Middle frontal gyrus (tissue), 1 donor: ENCODE data around the gene HGF.
"Not testable (repeated sequence)": the region's sequence is repeated elsewhere in the genome, so short reads cannot be mapped to it uniquely, and the experiment has no call there.

Experiments
- DNase-seq: peaks from one replicate; pipeline ENCODE4 v3.0.0-alpha.2; 2015; ENCODE audit warnings: low spot score; ENCODE audit errors: extremely low spot score

HGF gene

DNA sequence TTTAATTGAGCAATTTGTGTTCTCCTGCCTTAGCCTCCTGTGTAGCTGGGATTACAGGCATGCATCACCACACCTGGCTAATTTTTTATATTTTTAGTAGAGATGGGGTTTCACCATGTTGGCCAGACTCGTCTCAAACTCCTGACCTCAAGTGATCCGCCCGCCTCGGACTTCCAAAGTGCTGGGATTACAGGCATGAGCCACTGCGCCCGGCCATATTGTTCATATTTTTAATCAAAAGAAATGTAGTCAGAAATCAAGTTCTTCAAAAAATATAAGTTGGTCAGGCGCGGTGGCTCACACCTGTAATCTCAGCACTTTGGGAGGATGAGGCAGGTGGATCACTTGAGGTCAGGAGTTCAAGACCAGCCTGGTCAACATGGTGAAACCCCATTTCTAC is 47.6 kb downstream of the HGF start:
- not testable (repeated sequence) for DNase-seq

DNA sequence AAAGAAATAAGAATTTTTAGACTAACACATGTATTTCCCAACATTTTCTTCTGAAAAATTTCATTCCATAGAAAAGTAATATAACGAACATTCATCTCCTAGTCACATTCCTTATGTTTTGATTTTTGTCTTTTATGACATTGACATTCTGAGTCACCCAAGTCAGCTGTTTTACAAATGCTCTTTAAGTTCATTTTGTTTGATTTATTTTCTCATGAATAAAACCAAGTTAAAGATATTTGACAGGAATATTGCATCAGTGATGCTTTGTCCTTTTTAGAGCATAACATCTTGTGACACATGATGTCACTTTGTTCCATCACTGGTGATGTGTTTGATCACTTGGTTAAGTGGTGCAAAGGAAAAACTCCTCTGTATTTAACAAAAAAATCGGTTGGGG is 48.4 kb downstream of the HGF start:
- DNase-seq, result no peak

DNA sequence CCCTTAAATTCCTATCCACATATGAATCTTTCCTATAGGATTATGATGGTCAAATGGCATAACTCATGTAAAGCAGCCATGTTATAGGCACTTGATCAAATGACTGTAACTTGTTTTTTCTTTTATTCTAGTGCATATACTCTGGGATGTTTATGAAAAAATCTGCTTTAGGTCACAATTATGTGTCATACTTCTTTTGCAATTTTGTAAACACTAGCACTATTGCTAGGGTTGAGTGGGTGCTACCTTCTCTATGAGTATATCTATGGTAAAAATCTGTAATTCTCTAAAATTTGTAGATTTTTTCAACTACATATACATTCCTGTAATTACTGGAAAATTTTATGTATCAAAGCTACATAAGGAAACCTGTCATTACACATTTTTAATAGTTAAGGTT is 50.0 kb downstream of the HGF start:
- DNase-seq, result no peak

DNA sequence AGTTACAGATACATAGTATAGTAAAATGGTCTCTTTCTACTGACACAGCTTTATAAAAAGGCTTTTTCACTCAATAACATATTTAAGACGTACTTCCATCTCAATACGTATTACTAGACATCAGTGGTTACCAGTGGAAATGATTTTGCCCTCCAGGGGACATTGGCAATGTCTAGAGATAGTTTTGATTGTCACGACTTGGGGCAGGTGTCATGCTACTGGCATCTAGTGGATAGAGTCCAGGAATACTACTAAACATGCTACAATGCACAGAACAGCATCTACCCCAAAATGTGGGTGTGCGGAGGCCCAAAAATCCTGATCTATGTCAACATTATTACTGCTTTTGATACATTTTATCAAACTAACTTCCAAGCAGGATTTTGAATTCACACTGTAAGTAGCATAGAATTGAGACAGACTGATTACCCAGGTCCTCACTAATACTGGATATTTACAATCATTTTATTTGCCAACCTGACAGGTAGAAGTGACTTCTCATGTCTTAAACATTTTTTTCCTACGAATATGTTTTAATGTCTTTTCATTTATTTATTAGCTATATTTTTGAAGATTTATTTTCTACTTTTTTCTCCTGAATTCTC is 53.8 kb downstream of the HGF start:
- DNase-seq, result no peak

DNA sequence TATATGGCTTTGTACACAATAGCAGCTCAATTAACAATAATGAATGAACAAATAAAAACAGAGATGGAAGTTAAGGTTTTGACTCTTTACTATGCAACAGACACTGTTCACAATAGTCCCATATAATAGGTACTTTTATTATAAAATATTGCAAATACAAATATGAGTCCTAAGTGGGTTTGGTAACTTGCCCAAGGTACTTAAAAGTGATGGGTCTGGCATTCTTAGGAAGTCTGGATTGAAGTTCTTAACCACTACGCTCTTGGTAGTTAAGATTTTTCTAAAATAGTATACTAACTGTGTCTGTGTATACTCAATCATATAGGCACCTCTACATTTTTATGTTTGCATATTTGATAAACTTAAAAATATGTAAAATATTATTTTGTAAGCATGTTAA is 55.5 kb downstream of the HGF start:
- DNase-seq, result no peak

DNA sequence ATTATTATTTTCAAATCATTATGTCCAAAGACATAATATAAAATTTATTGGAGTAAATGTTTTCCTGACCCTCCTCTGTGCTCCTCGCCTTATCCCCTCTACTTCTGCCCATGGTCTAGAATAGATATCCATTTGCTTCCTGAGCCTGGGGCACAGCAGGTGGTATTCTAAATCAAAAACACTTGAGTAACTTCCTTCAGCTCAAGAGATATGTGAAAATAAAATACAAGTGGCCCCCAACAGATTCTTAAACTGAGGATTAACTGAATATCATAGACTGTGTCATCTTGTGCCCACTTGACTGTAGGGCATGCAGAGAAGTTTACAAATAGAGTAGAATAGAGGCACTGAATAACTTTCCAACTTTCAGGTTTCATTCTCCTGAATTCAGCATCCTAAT is 59.1 kb downstream of the HGF start:
- no peak for DNase-seq

DNA sequence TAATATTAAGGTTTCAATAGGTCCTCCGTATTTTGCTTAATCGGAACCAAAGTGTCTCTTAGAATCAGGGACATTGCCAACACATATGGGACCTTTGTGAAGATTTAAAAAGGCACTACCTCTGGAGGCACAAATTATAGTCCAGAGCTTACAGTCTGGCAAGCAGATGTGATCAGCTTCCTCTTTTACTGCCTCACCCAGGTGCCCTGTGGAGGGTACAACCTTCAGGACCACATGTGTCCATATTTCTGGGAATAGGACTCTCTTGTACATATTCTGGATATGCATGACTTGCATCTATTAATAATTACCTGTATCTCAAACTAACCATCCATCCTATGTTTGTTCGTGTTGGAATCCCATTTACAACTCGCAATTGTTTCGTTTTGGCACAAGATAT is 60.0 kb downstream of the HGF start:
- no peak for DNase-seq

DNA sequence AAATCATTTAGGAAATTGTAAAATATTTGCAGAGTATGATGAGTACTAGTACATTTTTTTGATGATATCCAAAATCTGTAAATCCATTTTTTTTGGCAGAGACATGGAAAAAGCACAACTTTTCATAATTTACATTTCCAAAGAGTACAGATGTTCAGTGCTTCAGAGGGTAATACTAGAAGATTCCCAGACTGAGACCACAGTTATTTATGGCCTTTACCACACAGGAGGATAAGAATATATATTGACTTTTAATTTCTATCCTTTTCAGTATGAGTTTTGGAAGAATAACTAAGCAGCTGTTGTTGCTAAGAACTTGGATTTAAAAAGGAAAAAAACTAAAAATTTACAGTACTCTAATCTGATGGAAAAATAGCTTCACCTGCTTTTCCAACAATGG is 61.9 kb downstream of the HGF start:
- no peak for DNase-seq

DNA sequence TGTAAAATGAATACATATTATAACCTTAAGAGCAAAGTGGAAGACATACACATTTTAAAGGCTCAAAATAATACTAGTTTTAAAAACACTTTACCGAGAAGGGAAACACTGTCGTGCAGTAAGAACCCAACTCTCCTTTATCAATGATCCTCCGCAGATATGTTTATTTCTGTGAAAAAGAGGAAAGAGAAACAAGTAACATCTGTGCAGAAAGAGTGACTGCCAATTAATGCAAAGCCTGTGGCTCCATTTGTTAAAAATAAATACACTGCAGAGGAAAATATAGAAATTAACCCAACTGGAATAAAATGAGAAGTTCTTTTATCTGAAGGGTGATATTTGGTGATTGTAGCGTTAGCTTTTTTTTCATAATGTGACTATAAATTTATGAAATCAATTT is 62.7 kb downstream of the HGF start:
- no peak for DNase-seq

DNA sequence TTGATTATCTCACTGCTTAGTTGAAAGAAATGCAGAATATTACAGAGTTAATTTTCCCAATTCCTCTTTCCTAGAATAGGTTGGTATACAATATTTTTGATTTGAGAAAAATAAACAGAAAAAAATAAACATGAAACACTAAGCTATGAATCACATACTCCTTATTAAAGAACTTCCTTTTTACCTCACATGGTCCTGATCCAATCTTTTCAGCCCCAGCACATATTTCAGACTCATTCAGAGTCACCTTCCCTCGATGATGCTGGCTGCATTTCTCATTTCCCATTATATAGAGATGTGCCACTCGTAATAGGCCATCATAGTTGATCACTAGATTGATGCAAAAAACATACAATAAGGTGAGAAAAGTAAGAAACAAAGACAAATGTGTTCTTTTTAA is 64.6 kb downstream of the HGF start:
- DNase-seq, result no peak

DNA sequence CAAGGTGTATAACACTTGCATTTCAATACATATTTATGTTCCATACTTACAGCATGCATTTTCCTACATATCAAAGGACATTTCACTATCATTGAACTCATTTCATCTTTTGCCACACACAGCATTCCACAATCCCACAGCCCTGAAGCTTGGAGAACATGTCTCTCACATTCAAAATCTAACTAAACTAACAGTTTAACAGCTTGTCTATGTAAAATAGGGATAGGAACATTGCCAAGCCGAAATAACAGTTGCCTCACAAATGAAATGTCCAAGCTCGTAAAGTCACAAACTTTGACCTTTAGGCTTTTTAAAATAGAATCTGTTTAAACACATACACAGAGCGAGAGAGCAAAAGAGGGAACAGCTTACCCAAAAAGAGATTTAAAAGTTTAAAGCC is 65.3 kb downstream of the HGF start:
- no peak for DNase-seq

DNA sequence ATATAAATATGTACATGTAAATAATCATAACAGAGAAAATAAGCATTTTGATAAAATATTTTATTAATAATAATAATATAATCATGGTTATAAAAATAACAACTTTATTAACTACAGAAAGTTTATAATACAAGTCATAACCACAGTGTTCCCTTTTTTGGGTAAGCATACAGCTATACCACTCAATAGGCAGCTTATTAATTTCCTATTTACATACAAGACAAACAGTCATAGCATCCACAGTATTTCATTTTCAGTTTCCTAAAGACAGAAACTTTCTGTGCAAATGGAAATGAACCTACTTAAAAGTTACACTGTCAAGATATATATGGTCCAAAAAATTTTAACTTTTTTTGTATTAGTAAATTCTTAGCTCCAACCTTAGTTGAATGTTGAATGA is 70.9 kb downstream of the HGF start:
- DNase-seq, result no peak

DNA sequence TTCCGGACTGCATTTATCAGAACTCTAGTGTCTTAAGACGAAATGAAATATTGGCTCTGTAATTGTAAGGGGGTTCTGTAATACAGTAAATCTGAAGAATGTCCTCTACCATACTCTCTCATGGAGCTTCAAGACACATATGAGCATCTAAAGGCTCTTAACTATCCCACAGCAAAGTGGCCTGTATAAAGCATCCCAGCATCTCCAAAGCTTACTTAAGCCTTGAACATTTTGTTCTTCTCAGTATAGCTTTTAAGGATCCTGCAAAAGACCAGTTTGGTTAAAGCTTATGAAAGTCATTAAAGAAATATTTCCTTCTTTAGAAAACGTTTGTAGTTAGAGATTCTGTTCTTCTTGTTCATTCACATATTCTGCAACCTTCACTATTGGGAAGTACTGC is 75.1 kb downstream of the HGF start:
- DNase-seq, result no peak

DNA sequence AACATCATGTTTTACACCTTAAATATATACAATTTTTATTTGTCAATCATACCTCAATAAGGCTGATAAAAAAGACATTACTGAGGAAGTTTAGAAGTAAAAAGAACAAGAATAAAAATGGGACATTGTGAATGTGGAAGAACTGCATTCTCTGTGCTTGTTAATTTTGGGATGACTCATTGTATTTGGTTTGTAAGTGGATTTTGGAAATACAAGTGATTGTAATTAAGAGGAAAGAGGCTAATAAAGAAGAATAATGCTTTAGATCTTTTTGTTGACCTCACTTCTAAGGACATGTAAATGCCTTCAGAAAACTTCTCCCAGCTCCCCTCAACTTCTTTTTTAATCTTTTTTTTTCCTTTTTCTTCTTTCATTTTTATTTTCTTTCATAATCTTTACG is 76.0 kb downstream of the HGF start:
- DNase-seq, result no peak

DNA sequence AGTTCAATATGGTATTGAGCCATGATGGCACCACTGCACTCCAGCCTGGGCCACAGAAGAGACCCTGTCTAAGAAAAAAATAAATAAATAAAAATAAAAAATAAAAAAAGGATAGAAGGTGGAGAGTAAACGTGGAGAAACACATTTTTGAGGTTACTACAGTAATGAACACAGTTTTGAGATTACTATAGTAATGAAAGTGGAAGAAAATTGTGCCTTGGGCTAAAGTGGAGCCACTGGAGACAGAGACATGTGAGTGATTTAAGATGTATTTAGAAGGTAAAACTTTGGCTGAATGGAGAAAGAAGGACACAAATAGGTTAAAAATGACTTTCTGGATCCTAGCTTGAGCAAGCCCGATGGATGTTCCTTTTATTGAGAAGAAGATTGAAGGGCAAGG is 76.8 kb downstream of the HGF start:
- no peak for DNase-seq

DNA sequence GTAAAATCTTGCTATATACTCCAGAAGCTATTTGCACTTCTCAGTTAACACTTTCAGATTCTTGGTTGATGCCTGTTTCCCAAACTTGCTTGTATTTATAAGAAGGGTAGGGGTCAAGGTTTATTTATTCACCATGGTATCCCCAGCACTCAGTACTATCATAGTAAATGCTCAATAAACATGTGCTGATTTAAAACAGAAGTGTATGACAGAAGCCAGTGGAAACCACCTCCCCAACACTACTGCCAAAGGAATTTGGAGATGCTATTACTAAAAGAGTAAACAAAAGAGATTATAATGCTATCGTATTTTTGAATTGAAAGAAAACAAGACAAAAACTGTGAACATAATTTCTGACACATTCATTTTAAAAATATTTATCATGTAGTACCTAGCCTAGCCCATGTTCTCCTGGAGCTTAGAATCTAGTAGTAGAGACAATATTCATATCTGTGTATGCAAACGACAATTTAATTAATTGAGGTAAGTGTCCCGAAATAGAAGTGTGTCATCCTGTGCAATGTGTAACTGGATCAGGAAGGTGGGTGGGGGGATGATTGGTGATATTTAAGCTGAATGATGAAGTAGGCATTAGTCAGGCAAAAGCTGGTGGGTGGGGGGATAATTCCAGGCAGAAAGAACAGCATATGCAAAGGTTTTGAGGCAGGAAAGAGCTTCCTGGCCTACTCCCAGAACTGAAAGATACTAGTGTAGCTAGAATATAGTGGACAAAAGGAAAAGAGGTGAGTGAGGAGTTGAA is 77.5 kb downstream of the HGF start:
- DNase-seq, result no peak

DNA sequence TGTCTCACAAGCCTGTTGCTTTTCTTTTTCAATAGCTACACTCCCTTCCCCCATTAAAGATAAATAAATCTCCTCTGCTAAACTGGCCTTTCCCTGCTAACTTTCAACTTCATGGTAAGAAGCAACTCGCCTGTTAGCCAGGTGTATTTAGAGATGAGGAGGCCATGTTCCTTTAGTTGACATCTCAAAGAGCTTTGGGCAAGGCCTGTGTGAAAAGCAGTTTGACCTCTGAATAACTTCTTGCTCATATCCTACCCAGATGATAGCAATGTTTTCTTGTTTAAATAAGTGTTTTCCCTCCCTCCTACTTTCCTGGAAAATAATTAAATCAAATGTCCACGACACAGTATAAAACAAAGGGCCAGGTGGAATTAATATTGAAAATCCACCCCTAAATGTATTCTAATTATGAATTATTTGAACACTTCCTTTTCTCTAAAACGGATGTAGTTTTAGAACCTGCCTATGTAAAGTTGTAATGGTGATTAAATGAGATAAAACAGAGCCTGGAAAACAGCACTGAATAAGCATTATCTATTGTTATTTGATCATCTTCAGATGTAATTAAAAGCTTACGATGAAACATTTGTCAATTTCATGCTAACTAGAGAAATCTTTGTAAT is 78.5 kb downstream of the HGF start:
- DNase-seq, result no peak

DNA sequence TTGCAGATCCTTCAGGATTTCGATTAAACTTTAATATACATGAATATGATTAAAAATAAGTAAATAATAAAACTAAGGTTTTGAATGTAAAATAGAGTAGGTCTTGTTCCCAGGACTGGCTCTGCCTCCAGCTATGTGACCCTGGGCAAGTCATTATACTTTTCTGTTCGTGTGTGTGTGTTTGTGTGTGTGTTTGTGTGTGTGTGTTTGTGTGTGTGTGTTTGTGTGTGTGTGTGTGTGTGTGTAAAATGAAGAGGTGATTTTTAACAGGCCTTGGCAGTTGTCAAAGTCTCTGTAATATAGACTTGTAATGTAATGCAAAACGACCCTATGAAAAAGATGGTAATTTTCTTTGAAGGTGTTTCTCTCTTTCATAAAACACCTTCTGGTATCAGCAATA is 79.2 kb downstream of the HGF start:
- DNase-seq, result no peak

DNA sequence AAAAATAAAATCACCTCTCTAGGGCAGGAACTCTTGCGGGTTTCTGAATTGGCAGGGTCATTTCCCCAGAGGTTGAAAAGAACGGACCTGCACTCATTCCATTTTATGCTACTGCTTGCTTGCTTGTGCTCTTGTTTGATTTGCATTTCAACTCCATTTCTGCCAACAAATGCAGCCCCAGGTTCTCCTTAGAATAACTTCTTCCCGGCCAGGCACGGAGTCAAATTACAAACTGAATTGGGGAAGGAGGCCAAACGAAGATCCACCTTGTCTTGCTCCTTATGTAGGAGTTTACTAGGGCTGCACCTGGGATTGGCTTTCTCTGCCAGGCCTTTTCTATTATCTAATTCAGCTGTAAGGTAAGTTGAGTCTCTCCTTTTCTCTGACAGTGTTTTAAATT is 79.6 kb downstream of the HGF start:
- no peak for DNase-seq

DNA sequence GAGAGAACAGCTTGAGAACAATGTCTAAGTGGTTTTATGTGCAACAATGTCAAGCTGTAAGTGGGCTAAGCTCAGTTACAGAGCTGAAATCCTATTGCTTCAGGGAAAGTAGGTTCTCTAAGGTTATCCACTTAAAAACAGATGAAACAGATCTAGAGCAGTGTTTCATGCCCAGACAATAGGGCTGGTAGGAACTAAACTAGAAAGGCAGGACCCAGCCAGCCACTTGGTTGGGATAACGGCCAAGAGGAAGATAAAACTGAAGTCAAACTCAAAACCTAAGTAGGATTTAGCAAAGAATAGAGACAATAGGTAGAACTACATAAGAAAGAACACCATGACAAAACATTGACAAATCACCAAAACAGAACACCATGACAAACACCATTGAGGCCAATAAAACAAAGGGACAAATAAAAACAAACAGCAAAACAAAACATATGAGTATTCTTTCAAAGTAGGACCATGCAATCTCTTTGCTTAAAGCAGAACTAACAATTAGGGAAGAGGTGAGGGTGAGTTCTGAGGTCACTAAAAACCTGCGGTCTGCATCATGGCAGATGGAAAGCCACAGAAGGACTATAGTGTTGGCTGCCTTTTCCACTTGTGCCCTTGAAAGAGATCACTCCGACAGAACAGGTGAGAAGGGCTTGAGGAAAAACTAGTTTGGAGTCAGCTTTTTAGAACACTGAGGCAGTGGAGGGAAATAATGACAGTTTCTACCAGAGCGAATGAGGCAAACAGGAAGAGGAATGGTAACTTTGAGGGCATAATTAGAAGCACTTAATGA is 81.0 kb downstream of the HGF start:
- DNase-seq, result no peak

DNA sequence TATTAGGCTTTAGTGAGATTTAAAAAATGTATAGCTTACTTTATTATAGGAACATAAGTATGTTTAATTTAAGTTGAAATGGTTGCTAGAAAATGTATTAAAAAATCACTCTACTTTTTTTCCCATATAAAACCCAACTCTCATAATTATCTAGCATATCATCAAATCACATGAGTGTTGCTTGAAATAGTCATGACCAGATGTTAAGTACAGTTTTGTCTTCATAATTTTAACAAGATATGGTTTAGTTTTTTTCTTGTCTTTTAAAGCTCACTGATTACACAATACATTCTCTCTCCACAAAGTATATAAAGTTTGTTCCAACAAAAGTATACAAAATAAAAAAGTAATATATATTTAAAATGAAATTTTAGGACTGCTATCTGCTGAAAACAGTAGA is 82.8 kb downstream of the HGF start:
- DNase-seq, result no peak

DNA sequence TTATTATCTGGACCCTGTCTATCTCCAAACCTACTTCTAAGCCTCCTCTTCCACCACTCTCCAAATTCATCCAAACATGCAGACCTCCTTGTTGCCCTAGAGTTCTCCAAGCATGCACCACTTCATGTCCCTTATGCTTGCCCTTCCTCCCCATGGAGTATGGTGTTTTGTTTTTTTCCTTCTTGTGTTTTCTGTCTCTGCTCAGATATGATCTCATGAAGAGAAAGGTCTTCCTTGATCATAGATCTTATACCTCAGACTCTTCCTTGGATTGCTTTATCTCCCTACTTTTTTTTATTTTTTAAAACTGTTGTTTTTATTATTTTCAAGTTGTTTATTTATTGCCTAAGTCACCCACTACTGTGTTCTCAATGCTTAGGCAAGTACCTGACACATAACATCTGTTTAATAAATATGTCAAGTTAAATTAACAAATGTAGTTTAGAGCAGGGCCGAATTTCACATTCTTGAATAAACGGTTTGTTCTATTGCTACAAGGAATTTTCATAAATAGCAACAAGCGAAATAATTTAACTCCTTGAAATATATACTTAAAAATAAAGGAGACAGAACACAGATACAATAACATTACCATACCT is 84.5 kb downstream of the HGF start:
- DNase-seq, result no peak
